Measurements from ENCODE around the gene XXYLT1.
"Not testable (repeated sequence)": the region's sequence is repeated elsewhere in the genome, so short reads cannot be mapped to it uniquely, and the experiment has no call there.

XXYLT1 gene

DNA sequence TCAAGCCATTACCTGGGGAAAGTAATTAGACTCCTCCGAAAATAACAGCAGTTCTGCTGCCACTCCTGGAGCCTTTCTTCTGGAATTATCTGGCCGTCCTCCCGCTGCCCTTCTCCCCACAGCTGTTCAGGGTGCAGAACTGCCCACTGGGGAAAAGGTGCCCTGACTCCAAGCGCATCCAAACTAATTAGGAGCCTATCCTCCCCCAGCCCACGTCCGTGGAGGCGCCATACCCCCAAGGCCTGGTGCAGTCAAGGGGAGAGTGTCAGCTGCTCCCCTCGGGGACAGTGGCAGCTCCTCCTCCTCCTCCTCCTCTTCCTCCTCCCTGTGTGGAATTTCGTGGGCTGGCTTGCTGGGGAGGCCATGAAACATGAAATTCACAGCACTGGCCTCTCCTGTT, 177.2 kb downstream of the XXYLT1 start:
- TF ChIP-seq RARB (CRISPR knock-in tag; IDR thresholded peaks at IDR 0.05) (no peak), ISL1 (CRISPR knock-in tag; IDR thresholded peaks at IDR 0.05) (no peak), PPARA (CRISPR knock-in tag; IDR thresholded peaks at IDR 0.05; ENCODE audit: borderline replicate concordance) (no peak), BACH2 (CRISPR knock-in tag; IDR thresholded peaks at IDR 0.05; ENCODE audit: borderline replicate concordance) (no peak), CSDC2 (CRISPR knock-in tag; IDR thresholded peaks at IDR 0.05) (no peak), ZNF70 (CRISPR knock-in tag; IDR thresholded peaks at IDR 0.05) (no peak), ESRRG (CRISPR knock-in tag; IDR thresholded peaks at IDR 0.05) (no peak), ZNF8 (CRISPR knock-in tag; IDR thresholded peaks at IDR 0.05) (no peak), TOX (CRISPR knock-in tag; IDR thresholded peaks at IDR 0.05; ENCODE audit: borderline replicate concordance) (no peak), TCF4 (CRISPR knock-in tag; IDR thresholded peaks at IDR 0.05; ENCODE audit: borderline replicate concordance) (no peak), ZFP3 (CRISPR knock-in tag; IDR thresholded peaks at IDR 0.05) (no peak)
- TF ChIP-seq, protein P1, sequence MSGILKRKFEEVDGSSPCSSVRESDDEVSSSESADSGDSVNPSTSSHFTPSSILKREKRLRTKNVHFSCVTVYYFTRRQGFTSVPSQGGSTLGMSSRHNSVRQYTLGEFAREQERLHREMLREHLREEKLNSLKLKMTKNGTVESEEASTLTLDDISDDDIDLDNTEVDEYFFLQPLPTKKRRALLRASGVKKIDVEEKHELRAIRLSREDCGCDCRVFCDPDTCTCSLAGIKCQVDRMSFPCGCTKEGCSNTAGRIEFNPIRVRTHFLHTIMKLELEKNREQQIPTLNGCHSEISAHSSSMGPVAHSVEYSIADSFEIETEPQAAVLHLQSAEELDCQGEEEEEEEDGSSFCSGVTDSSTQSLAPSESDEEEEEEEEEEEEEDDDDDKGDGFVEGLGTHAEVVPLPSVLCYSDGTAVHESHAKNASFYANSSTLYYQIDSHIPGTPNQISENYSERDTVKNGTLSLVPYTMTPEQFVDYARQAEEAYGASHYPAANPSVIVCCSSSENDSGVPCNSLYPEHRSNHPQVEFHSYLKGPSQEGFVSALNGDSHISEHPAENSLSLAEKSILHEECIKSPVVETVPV (CRISPR knock-in tag; IDR thresholded peaks at IDR 0.05): no peak
- TF ChIP-seq, protein P2, sequence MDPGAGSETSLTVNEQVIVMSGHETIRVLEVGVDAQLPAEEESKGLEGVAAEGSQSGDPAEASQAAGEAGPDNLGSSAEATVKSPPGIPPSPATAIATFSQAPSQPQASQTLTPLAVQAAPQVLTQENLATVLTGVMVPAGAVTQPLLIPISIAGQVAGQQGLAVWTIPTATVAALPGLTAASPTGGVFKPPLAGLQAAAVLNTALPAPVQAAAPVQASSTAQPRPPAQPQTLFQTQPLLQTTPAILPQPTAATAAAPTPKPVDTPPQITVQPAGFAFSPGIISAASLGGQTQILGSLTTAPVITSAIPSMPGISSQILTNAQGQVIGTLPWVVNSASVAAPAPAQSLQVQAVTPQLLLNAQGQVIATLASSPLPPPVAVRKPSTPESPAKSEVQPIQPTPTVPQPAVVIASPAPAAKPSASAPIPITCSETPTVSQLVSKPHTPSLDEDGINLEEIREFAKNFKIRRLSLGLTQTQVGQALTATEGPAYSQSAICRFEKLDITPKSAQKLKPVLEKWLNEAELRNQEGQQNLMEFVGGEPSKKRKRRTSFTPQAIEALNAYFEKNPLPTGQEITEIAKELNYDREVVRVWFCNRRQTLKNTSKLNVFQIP (CRISPR knock-in tag; IDR thresholded peaks at IDR 0.05; ENCODE audit: borderline replicate concordance, low read depth): no peak
- TF ChIP-seq, protein P3, sequence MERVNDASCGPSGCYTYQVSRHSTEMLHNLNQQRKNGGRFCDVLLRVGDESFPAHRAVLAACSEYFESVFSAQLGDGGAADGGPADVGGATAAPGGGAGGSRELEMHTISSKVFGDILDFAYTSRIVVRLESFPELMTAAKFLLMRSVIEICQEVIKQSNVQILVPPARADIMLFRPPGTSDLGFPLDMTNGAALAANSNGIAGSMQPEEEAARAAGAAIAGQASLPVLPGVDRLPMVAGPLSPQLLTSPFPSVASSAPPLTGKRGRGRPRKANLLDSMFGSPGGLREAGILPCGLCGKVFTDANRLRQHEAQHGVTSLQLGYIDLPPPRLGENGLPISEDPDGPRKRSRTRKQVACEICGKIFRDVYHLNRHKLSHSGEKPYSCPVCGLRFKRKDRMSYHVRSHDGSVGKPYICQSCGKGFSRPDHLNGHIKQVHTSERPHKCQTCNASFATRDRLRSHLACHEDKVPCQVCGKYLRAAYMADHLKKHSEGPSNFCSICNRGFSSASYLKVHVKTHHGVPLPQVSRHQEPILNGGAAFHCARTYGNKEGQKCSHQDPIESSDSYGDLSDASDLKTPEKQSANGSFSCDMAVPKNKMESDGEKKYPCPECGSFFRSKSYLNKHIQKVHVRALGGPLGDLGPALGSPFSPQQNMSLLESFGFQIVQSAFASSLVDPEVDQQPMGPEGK (CRISPR knock-in tag; IDR thresholded peaks at IDR 0.05; ENCODE audit: borderline replicate concordance): no peak
- no peak for ATAC-seq

DNA sequence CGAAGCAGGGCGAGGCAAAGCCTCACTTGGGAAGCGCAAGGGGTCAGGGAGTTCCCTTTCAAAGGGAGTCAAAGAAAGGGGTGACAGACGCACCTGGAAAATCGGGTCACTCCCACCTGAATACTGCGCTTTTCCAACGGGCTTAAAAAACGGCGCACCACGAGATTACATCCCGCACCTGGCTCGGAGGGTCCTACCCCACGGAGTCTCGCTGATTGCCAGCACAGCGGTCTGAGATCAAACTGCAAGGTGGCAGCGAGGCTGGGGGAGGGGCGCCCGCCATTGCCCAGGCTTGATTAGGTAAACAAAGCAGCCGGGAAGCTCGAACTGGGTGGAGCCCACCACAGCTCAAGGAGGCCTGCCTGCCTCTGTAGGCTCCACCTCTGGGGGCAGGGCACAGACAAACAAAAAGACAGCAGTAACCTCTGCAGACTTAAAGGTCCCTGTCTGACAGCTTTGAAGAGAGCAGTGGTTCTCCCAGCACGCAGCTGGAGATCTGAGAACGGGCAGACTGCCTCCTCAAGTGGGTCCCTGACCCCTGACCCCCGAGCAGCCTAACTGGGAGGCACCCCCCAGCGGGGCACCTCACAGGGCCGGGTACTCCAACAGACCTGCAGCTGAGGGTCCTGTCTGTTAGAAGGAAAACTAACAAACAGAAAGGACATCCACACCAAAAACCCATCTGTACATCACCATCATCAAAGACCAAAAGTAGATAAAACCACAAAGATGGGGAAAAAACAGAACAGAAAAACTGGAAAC, 182.9 kb downstream of the XXYLT1 start:
- not testable (repeated sequence) for ATAC-seq

DNA sequence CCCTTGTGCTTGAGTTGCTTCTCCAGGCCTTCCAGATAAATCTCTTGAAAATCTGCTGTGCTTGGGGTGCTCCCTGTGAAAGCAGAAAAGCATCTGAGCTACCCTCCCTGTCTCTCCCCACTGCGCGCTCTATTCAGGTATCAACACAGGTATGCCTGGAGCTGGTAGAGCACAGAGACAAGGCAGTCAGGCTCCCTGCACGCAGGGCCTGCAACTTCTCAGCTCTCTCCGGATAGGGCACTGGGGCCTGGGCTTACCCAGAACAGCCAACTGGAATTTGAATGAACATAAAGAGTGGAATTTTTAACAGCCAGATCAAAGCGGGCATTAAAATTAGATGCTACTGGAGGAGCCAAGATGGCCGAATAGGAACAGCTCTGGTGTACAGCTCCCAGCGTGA, 183.6 kb downstream of the XXYLT1 start:
- TF ChIP-seq ZFP30 (CRISPR knock-in tag; IDR thresholded peaks at IDR 0.05) (no peak), GLIS3 (CRISPR knock-in tag; IDR thresholded peaks at IDR 0.05) (no peak), ARNTL (CRISPR knock-in tag; IDR thresholded peaks at IDR 0.05; ENCODE audit: borderline replicate concordance, low read depth) (no peak), CSDC2 (CRISPR knock-in tag; IDR thresholded peaks at IDR 0.05) (no peak), ISL1 (CRISPR knock-in tag; IDR thresholded peaks at IDR 0.05) (no peak), OSR1 (CRISPR knock-in tag; IDR thresholded peaks at IDR 0.05) (no peak), TOX (CRISPR knock-in tag; IDR thresholded peaks at IDR 0.05; ENCODE audit: borderline replicate concordance) (no peak), TCF4 (CRISPR knock-in tag; IDR thresholded peaks at IDR 0.05; ENCODE audit: borderline replicate concordance) (no peak), ZFP3 (CRISPR knock-in tag; IDR thresholded peaks at IDR 0.05) (no peak), BACH2 (CRISPR knock-in tag; IDR thresholded peaks at IDR 0.05; ENCODE audit: borderline replicate concordance) (no peak)
- TF ChIP-seq, protein P3 (CRISPR knock-in tag; IDR thresholded peaks at IDR 0.05; ENCODE audit: borderline replicate concordance): no peak
- TF ChIP-seq, protein P2 (CRISPR knock-in tag; IDR thresholded peaks at IDR 0.05; ENCODE audit: borderline replicate concordance, low read depth): no peak
- ATAC-seq: no peak

DNA sequence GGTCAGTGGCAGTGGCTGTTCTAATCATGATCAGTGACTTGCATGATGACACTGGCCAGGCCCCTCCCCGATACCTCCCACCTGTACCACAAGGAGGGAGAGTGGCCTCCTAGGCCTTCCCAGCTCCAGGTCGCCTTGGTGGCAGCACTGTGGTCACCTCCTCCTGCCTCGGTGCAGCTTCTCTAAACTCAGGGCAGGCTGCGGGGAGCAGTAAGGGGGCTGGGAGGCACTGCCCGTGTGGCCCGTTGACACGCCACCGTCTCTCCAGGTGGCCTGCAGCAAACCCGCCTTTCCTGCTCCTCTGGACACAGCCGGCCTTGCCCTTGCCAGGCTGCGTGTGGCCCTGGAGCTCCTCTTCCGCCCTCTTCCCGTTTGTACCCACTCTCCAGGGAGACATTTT, 184.1 kb downstream of the XXYLT1 start:
- no peak for ATAC-seq
- TF ChIP-seq, protein P2 (CRISPR knock-in tag; IDR thresholded peaks at IDR 0.05; ENCODE audit: borderline replicate concordance, low read depth): no peak
- TF ChIP-seq PPARA (CRISPR knock-in tag; IDR thresholded peaks at IDR 0.05; ENCODE audit: borderline replicate concordance) (no peak), ISL1 (CRISPR knock-in tag; IDR thresholded peaks at IDR 0.05) (no peak), ZNF8 (CRISPR knock-in tag; IDR thresholded peaks at IDR 0.05) (no peak), SNAI2 (CRISPR knock-in tag; IDR thresholded peaks at IDR 0.05) (no peak), ZNF70 (CRISPR knock-in tag; IDR thresholded peaks at IDR 0.05) (no peak), OSR1 (CRISPR knock-in tag; IDR thresholded peaks at IDR 0.05) (no peak), ZNF565 (CRISPR knock-in tag; conservative IDR thresholded peaks at IDR 0.05; ENCODE audit: low read depth) (no peak)
- TF ChIP-seq, protein P1 (CRISPR knock-in tag; IDR thresholded peaks at IDR 0.05): no peak
